HEK293 (cell line): Measurements from ENCODE around the gene TXNRD2.

Experiments
- CTCF ChIA-PET: fragments of 350-600 bp; formaldehyde crosslinking; extraction: SDS; loops from one replicate; lab custom pipeline; 2021; ENCODE audit warnings: antibody characterized with exemption; lab: Yijun Ruan, JAX
- POLR2A ChIA-PET: fragments of 300-600 bp; formaldehyde crosslinking; extraction: SDS; loops from one replicate; lab custom pipeline; 2020; ENCODE audit warnings: antibody characterized with exemption, inconsistent platforms; lab: Yijun Ruan, JAX
- H3K27ac ChIP-seq: fragments of 200-500 bp; sonication (Bioruptor generic); 2 replicates; pipeline ENCODE4 v1.5.1; 2014; ENCODE audit warnings: low read depth, low read length, control low read depth, inconsistent platforms; ENCODE audit errors: extremely low read depth
- H3K36me3 ChIP-seq, 2 experiments: fragments of 200-500 bp in 1 of 2; sonication (Bioruptor generic) in 1 of 2; 1 replicate in 1 of 2; 2 replicates in 1 of 2; pipeline ENCODE4 v1.5.1; 2014 to 2017; ENCODE audit warnings: inconsistent platforms in 2 of 2, low read length in 2 of 2; ENCODE audit not compliant: control insufficient read depth in 2 of 2, insufficient read depth in 1 of 2
- H3K4me1 ChIP-seq: fragments of 200-500 bp; sonication (Bioruptor generic); 2 replicates; pipeline ENCODE4 v1.5.1; 2014; ENCODE audit warnings: mild to moderate bottlenecking, low read length, inconsistent platforms; ENCODE audit not compliant: control insufficient read depth, insufficient read depth
- H3K4me3 ChIP-seq: 2 replicates; pipeline ENCODE4 v1.5.1; 2011; ENCODE audit warnings: low read depth, mild to moderate bottlenecking, control low read depth, low read length, moderate library complexity
- H3K9me3 ChIP-seq: fragments of 200-500 bp; sonication (Bioruptor generic); 2 replicates; pipeline ENCODE4 v1.5.1; 2014; ENCODE audit warnings: low read depth, low read length, inconsistent platforms; ENCODE audit not compliant: control insufficient read depth, insufficient read depth
- EGR2 ChIP-seq: fragments of 450-650 bp; formaldehyde crosslinking; IDR thresholded peaks from 2 replicates; pipeline ENCODE4 v1.5.1; 2016; ENCODE audit warnings: low read depth, missing biosample characterization, missing genetic modification characterization
- KLF1 ChIP-seq: fragments of 450-650 bp; formaldehyde crosslinking; IDR thresholded peaks from 2 replicates; pipeline ENCODE4 v1.5.1; 2016; ENCODE audit warnings: missing biosample characterization, missing genetic modification characterization
- KLF8 ChIP-seq: fragments of 450-650 bp; formaldehyde crosslinking; IDR thresholded peaks from 2 replicates; pipeline ENCODE4 v1.5.1; 2016; ENCODE audit warnings: missing biosample characterization, missing genetic modification characterization
- KLF9 ChIP-seq: fragments of 450-650 bp; formaldehyde crosslinking; IDR thresholded peaks from 2 replicates; pipeline ENCODE4 v1.5.1; 2016; ENCODE audit warnings: missing biosample characterization, missing genetic modification characterization, low read depth
- PATZ1 ChIP-seq: fragments of 450-650 bp; formaldehyde crosslinking; IDR thresholded peaks from 2 replicates; pipeline ENCODE4 v1.5.1; 2016; ENCODE audit warnings: missing biosample characterization, missing genetic modification characterization
- PRDM2 ChIP-seq: fragments of 450-650 bp; formaldehyde crosslinking; IDR thresholded peaks from 2 replicates; pipeline ENCODE4 v1.5.1; 2016; ENCODE audit warnings: missing biosample characterization, missing genetic modification characterization, borderline replicate concordance
- REPIN1 ChIP-seq: fragments of 450-650 bp; formaldehyde crosslinking; IDR thresholded peaks from 2 replicates; pipeline ENCODE4 v1.5.1; 2017; ENCODE audit warnings: missing biosample characterization, missing genetic modification characterization, low read depth
- SCRT2 ChIP-seq: fragments of 450-650 bp; formaldehyde crosslinking; IDR thresholded peaks from 2 replicates; pipeline ENCODE4 v1.5.1; 2016; ENCODE audit warnings: missing biosample characterization, missing genetic modification characterization
- SP7 ChIP-seq: fragments of 450-650 bp; formaldehyde crosslinking; IDR thresholded peaks from 2 replicates; pipeline ENCODE4 v1.5.1; 2016; ENCODE audit warnings: missing biosample characterization, missing genetic modification characterization
- YY1 ChIP-seq: fragments of 450-650 bp; formaldehyde crosslinking; IDR thresholded peaks from 2 replicates; pipeline ENCODE4 v1.5.1; 2018; ENCODE audit warnings: missing biosample characterization, missing genetic modification characterization
- ZBTB7A ChIP-seq: fragments of 450-650 bp; formaldehyde crosslinking; IDR thresholded peaks from 2 replicates; pipeline ENCODE4 v1.5.1; 2016; ENCODE audit warnings: low read depth, missing biosample characterization, missing genetic modification characterization
- ZNF140 ChIP-seq: fragments of 450-650 bp; formaldehyde crosslinking; IDR thresholded peaks from 2 replicates; pipeline ENCODE4 v1.5.1; 2016; ENCODE audit warnings: missing biosample characterization, missing genetic modification characterization
- ZNF146 ChIP-seq: fragments of 450-650 bp; formaldehyde crosslinking; IDR thresholded peaks from 2 replicates; pipeline ENCODE4 v1.5.1; 2016; ENCODE audit warnings: missing biosample characterization, missing genetic modification characterization
- ZNF148 ChIP-seq: fragments of 450-650 bp; formaldehyde crosslinking; IDR thresholded peaks from 2 replicates; pipeline ENCODE4 v1.5.0; 2017; ENCODE audit warnings: missing biosample characterization, missing genetic modification characterization, borderline replicate concordance
- ZNF155 ChIP-seq: fragments of 450-650 bp; formaldehyde crosslinking; IDR thresholded peaks from 2 replicates; pipeline ENCODE4 v1.5.1; 2016; ENCODE audit warnings: missing biosample characterization, missing genetic modification characterization
- ZNF24 ChIP-seq: fragments of 450-650 bp; formaldehyde crosslinking; IDR thresholded peaks from 2 replicates; pipeline ENCODE4 v1.5.1; 2016; ENCODE audit warnings: missing biosample characterization, missing genetic modification characterization
- ZNF341 ChIP-seq: fragments of 450-650 bp; formaldehyde crosslinking; IDR thresholded peaks from 2 replicates; pipeline ENCODE4; 2016; ENCODE audit warnings: low read depth, missing biosample characterization, missing genetic modification characterization
- ZNF521 ChIP-seq: fragments of 450-650 bp; formaldehyde crosslinking; IDR thresholded peaks from 2 replicates; pipeline ENCODE4 v1.5.1; 2017; ENCODE audit warnings: missing biosample characterization, mild to moderate bottlenecking, missing genetic modification characterization
- ZNF548 ChIP-seq: fragments of 450-650 bp; formaldehyde crosslinking; IDR thresholded peaks from 2 replicates; pipeline ENCODE4 v1.5.1; 2016; ENCODE audit warnings: missing biosample characterization, missing genetic modification characterization
- ZNF571 ChIP-seq: fragments of 450-650 bp; formaldehyde crosslinking; IDR thresholded peaks from 2 replicates; pipeline ENCODE4 v1.5.0; 2017; ENCODE audit warnings: missing biosample characterization, missing genetic modification characterization
- ZNF600 ChIP-seq: fragments of 450-650 bp; formaldehyde crosslinking; IDR thresholded peaks from 2 replicates; pipeline ENCODE4 v1.5.1; 2016; ENCODE audit warnings: missing biosample characterization, missing genetic modification characterization
- ZNF837 ChIP-seq: fragments of 450-650 bp; formaldehyde crosslinking; IDR thresholded peaks from 2 replicates; pipeline ENCODE4 v1.5.1; 2016; ENCODE audit warnings: missing biosample characterization, missing genetic modification characterization
- ZSCAN5A ChIP-seq: fragments of 450-650 bp; formaldehyde crosslinking; IDR thresholded peaks from 2 replicates; pipeline ENCODE4 v1.5.1; 2016; ENCODE audit warnings: missing biosample characterization, missing genetic modification characterization
- TF ChIP-seq, protein P1 (sequence below): fragments of 450-650 bp; formaldehyde crosslinking; IDR thresholded peaks from 2 replicates; pipeline ENCODE4 v1.5.1; 2016; ENCODE audit warnings: missing biosample characterization, missing genetic modification characterization

TXNRD2 gene

DNA sequence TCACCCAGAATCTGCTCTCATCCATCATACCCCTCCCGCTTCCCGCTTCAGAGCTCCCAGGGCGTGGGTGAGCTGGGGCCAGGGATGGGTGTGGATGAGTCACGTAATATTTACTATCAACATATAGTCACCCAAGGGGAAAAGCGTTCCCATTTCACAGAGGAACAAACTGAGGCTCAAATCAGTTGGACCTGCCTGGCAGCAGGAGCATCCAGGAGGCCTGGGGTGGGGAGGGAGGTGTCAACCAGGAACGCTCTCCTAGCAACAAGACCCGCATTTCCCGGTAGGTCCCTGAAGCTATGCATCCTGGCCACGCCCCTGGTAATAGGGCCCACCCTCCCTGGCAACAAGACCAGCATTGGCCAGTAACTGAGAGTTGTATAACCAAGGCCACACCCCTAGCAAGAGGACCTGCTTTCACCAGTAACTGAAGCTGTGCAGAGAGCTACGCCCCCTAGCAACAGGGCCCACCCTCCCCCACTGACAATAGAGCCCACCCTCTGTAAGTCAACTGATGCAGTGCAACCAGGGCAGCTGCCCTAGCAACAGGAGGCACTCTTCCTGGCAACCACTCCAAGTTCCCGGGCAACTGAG lies 32.7 kb upstream of the TXNRD2 start (continued):
- TF ChIP-seq ZNF146 (no peak), ZSCAN5A (tag by site-specific recombination) (no peak), SP7 (tag by site-specific recombination) (no peak), ZBTB7A (tag by site-specific recombination) (no peak), ZNF548 (tag by site-specific recombination) (no peak), KLF1 (tag by site-specific recombination) (peak; percentile 68), YY1 (tag by site-specific recombination) (0 out of 2 replicates have a peak, but pooled peaks have one; percentile 15), EGR2 (no peak), ZNF140 (tag by site-specific recombination) (no peak), ZNF155 (tag by site-specific recombination) (no peak), ZNF24 (tag by site-specific recombination) (peak; percentile 36; the same call in 1 of the 2 replicates), PATZ1 (tag by site-specific recombination) (peak; percentile 23; the same call in 1 of the 2 replicates), ZNF521 (tag by site-specific recombination) (no peak), KLF8 (tag by site-specific recombination) (0 out of 2 replicates have a peak, but pooled peaks have one; percentile 43), ZNF341 (peak; percentile 88), KLF9 (tag by site-specific recombination) (peak; percentile 42; the same call in 1 of the 2 replicates)
- TF ChIP-seq, protein P1, sequence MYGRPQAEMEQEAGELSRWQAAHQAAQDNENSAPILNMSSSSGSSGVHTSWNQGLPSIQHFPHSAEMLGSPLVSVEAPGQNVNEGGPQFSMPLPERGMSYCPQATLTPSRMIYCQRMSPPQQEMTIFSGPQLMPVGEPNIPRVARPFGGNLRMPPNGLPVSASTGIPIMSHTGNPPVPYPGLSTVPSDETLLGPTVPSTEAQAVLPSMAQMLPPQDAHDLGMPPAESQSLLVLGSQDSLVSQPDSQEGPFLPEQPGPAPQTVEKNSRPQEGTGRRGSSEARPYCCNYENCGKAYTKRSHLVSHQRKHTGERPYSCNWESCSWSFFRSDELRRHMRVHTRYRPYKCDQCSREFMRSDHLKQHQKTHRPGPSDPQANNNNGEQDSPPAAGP = peak; percentile 72

DNA sequence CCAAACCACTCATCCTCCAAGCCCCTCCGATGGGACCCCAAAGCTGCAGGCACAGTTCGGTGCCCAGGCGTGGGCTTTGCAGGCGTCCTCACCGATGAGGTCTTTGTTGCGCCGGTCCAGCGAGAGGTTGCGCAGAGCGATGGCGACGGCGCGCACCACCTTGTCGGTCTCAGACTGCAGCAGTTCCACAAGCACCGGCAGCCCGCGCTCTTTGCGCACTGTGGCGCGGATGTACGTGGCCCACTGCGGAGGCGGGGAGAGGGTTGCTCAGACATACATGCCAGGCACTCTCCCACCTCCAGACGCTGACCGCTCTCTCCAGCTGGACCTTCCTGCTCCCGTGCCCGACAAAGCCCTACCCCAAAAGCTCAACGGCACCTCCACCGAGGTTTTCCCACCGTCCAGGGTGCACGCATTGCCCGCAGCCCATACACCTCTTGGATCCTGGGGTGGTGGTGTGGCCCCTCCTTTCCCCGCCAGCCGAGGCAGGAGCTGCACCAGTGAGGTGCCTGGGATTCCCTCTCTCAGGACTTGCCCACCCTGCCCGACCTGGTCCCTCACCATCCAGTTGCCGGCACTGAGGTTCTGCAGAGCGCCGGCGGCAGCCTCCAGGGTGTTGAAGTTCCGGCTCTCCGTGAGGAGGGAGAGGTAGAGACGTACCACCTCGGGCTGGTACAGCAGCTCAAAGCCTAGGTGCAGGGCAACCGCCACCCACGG lies 32.1 kb upstream of the TXNRD2 start:
- ChIA-PET CTCF (interaction anchor here (0.6 to 12.8 kb wide), 8 partner anchors 10 to 162 kb away, joined by 3 to 150 read pairs (median 3); no protein-coding TSS in a partner anchor), POLR2A (interaction anchor here (1.2 to 5.8 kb wide), 3 partner anchors 11 to 39 kb away, joined by 3 to 26 read pairs (median 18); no protein-coding TSS in a partner anchor)
- Histone ChIP-seq H3K9me3 (no peaks in the 10 kb centered on the region), H3K36me3 (peaks cover 0 to 71% of the 10 kb centered on the region in 2 experiments; a peak in 1 of 3 replicates), H3K4me1 (no peaks in the 10 kb centered on the region), H3K27ac (no peak overlapping the region), H3K4me3 (no peak overlapping the region)
- TF ChIP-seq ZNF571 (tag by site-specific recombination) (no peak), PRDM2 (no peak), ZNF837 (no peak), ZNF148 (no peak), REPIN1 (tag by site-specific recombination) (no peak), SCRT2 (tag by site-specific recombination) (no peak), ZNF600 (tag by site-specific recombination) (no peak)
